WERI-Rb-1 (cell line): ENCODE data around the gene ALG6.
"Not testable (repeated sequence)": the region's sequence is repeated elsewhere in the genome, so short reads cannot be mapped to it uniquely, and the experiment has no call there.

Source experiments
- DNase-seq: peaks from one replicate; pipeline ENCODE4 v3.0.0-alpha.2; 2020
- H3K27ac ChIP-seq: fragments of 250-450 bp; sonication (Bioruptor Pico); 2 replicates; pipeline ENCODE4 v1.5.1; 2020; ENCODE audit warnings: mild to moderate bottlenecking, moderate library complexity
- H3K27me3 ChIP-seq: fragments of 250-450 bp; sonication (Bioruptor Pico); 2 replicates; pipeline ENCODE4 v1.5.1; 2021; ENCODE audit warnings: mild to moderate bottlenecking, low read depth, moderate library complexity; ENCODE audit not compliant: insufficient read depth, severe bottlenecking
- H3K36me3 ChIP-seq: fragments of 250-450 bp; sonication (Bioruptor Pico); 2 replicates; pipeline ENCODE4 v1.5.1; 2020; ENCODE audit warnings: mild to moderate bottlenecking, moderate library complexity
- H3K4me3 ChIP-seq: 2 replicates; pipeline ENCODE4 v1.5.1; 2011; ENCODE audit warnings: low read depth, mild to moderate bottlenecking, control low read depth, low read length
- H3K9me3 ChIP-seq: fragments of 250-450 bp; sonication (Bioruptor Pico); 2 replicates; pipeline ENCODE4 v1.5.1; 2021; ENCODE audit warnings: mild to moderate bottlenecking, moderate library complexity; ENCODE audit not compliant: severe bottlenecking
- CTCF ChIP-seq: IDR thresholded peaks from 2 replicates; pipeline ENCODE4 v1.5.1; 2011; ENCODE audit warnings: low read depth, mild to moderate bottlenecking, control low read depth, inconsistent platforms, low read length

Gene ALG6

GRCh38 chr1:63413394-63413793, 46.0 kb downstream of the ALG6 start:
- no peak for TF ChIP-seq CTCF
- Histone ChIP-seq H3K27me3 (no peaks in the 10 kb centered on the region), H3K9me3 (no peaks in the 10 kb centered on the region), H3K27ac (no peak overlapping the region), H3K4me3 (no peak overlapping the region), H3K36me3 (no peaks in the 10 kb centered on the region)
- no peak for DNase-seq

GRCh38 chr1:63414691-63415365, 47.4 kb downstream of the ALG6 start:
- Histone ChIP-seq H3K36me3 (no peaks in the 10 kb centered on the region), H3K9me3 (no peaks in the 10 kb centered on the region), H3K27me3 (no peaks in the 10 kb centered on the region), H3K27ac (no peak overlapping the region), H3K4me3 (no peak overlapping the region)
- DNase-seq = no peak
- no peak for TF ChIP-seq CTCF

- Histone ChIP-seq H3K27me3 (no peaks in the 10 kb centered on the region), H3K4me3 (no peak overlapping the region), H3K36me3 (no peaks in the 10 kb centered on the region), H3K9me3 (no peaks in the 10 kb centered on the region), H3K27ac (no peak overlapping the region)
- no peak for TF ChIP-seq CTCF
- no peak for DNase-seq
Measured at GRCh38 chr1:63418101-63418500, 50.7 kb downstream of the ALG6 start.

- not testable (repeated sequence) for H3K27ac ChIP-seq, H3K36me3 ChIP-seq, H3K27me3 ChIP-seq, DNase-seq, H3K4me3 ChIP-seq, H3K9me3 ChIP-seq
Measured at GRCh38 chr1:63420746-63421145, 53.3 kb downstream of the ALG6 start.

- Histone ChIP-seq H3K9me3 (no peaks in the 10 kb centered on the region), H3K36me3 (no peaks in the 10 kb centered on the region), H3K4me3 (no peak overlapping the region), H3K27me3 (no peaks in the 10 kb centered on the region), H3K27ac (no peak overlapping the region)
- DNase-seq = no peak
- no peak for TF ChIP-seq CTCF
Measured at GRCh38 chr1:63423649-63424048, 56.2 kb downstream of the ALG6 start.

- TF ChIP-seq CTCF = no peak
- H3K27ac ChIP-seq = no peak overlapping the region
Measured at GRCh38 chr1:63428815-63429214, 61.4 kb downstream of the ALG6 start.

More at GRCh38 chr1:63428815-63429214, 61.4 kb downstream of the ALG6 start:
- Histone ChIP-seq H3K36me3 (no peaks in the 10 kb centered on the region), H3K9me3 (peaks cover 3% of the 10 kb centered on the region), H3K27me3 (no peaks in the 10 kb centered on the region), H3K4me3 (no peak overlapping the region)
- DNase-seq = no peak
